ENCODE measurements around the gene PHEX. TPM values are rescaled to one million over a fixed set of nuclear protein-coding genes. Genes with fewer than 3 reads are reported as not detected.
A peak's percentile ranks its signal among the peaks of the same experiment; 100 is the strongest.

The PHEX gene
- under 1 TPM in 2 of 4 donors, not detected in 2; 0.14 to 0.20 TPM for total RNA-seq

DNA sequence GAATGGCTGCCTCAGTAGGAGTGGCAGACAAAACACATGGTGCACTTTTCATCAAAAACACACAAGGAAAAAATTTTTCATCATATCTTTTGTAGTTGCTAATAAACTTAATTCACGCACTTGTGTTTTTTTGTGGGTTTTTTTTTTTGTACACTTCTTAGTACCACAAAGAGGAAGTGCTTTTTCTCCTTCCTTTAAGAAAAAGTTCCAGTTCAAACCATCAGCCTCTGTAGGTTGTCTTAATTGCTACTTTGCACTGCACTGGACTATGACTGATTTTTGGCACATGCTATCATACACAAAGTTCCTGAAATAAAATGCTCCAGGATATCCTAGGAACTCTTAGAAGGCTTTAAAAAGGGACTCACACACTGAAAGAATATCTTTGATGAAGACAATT lies at the start of gene PHEX:
Gene PHEX, plus strand, starts transcription at position 242 of the 400 bp plus-strand sequence. CDS start 681 bp downstream, outside the sequence.
- H3K36me3 ChIP-seq, result no peaks in the 10 kb centered on the region
- no peaks in the 10 kb centered on the region for H3K9me3 ChIP-seq
- no peak within 1 kb of the TSS for H3K27ac ChIP-seq
- no peak for DNase-seq
- intact Hi-C loops (cut with DNase I; ENCODE audit: low total_unique reads), result no loop called here
- H3K27me3 ChIP-seq, result no peaks in the 10 kb centered on the region
- no peak within 1 kb of the TSS for H3K4me3 ChIP-seq
- H3K4me1 ChIP-seq, result no peaks in the 10 kb centered on the region
- no peak for TF ChIP-seq POLR2A (IDR thresholded peaks at IDR 0.05)
- no peak for TF ChIP-seq POLR2AphosphoS5 (IDR thresholded peaks at IDR 0.05)
- TF ChIP-seq, protein P1, sequence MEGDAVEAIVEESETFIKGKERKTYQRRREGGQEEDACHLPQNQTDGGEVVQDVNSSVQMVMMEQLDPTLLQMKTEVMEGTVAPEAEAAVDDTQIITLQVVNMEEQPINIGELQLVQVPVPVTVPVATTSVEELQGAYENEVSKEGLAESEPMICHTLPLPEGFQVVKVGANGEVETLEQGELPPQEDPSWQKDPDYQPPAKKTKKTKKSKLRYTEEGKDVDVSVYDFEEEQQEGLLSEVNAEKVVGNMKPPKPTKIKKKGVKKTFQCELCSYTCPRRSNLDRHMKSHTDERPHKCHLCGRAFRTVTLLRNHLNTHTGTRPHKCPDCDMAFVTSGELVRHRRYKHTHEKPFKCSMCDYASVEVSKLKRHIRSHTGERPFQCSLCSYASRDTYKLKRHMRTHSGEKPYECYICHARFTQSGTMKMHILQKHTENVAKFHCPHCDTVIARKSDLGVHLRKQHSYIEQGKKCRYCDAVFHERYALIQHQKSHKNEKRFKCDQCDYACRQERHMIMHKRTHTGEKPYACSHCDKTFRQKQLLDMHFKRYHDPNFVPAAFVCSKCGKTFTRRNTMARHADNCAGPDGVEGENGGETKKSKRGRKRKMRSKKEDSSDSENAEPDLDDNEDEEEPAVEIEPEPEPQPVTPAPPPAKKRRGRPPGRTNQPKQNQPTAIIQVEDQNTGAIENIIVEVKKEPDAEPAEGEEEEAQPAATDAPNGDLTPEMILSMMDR (IDR thresholded peaks at IDR 0.05), result no peak
- no peak for TF ChIP-seq EP300 (IDR thresholded peaks at IDR 0.05; ENCODE audit: low read depth)
- WGBS, 2 donors (ENCODE audit: low coverage in 1 of 2), result 60 to 81% methylated on average over 1 of the region's 1 CpG
- in situ Hi-C loops (cut with MboI; ENCODE audit: low pct_ligation_motif_present in 1 of 4, low pct_unique_long_range_greater_than_20kb in 1 of 4, low sequenced_read_pairs in 3 of 4), result no loop called here

DNA sequence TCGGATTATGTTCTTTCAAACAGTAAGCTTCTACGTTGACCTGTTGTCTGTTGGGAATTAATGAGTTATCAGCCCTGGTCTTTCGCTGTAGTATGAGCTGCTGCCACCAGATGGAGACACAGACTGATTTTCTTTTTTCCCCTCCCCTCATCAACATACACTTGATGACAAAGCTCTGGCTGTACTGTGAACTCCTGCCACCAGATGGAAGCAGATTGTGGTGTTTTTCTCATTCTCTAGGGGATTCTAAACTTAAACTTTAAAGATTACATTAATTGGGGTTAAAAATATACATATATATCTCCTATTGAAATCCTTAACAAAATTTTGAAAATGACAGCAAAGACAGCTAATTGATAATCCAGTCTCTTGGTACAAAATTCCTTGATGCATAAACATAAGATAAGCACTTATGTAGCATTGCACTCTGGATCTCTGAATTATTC lies 46.8 kb upstream of the PHEX start:
- in situ Hi-C loops (cut with MboI; ENCODE audit: low pct_ligation_motif_present in 1 of 4, low pct_unique_long_range_greater_than_20kb in 1 of 4, low sequenced_read_pairs in 3 of 4), result no loop called here
- Histone ChIP-seq H3K27me3 (no peaks in the 10 kb centered on the region), H3K9me3 (no peaks in the 10 kb centered on the region), H3K4me3 (no peak overlapping the region), H3K27ac (no peak overlapping the region), H3K4me1 (no peaks in the 10 kb centered on the region), H3K36me3 (no peaks in the 10 kb centered on the region)
- TF ChIP-seq, protein P1 (IDR thresholded peaks at IDR 0.05), result peak; percentile 62 to 91 (median 85)
- TF ChIP-seq POLR2A (IDR thresholded peaks at IDR 0.05), result no peak
- intact Hi-C loops (cut with DNase I; ENCODE audit: low total_unique reads), result no loop called here
- DNase-seq, result peak; percentile 76
- WGBS, 2 donors (ENCODE audit: low coverage in 1 of 2), result 7 to 10% methylated on average over 3 of the region's 3 CpGs

DNA sequence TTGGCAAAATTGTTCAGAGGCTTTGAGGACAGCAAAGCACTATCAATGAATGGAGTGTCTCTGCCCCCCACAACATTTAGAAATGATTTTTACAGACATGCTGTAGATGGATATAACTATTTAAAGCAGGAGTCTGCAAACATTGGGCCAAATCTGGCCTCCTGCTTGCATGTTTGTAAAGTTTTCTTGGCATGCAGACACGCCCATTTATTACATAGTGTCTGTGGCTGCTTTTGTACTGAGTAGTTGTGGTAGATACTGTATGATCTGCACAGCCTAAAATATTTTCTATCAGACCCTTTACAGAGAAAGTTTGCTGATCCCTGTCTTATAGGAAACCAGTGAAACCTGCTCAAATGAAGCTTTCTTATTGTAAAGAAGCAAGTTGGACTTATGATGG lies 45.5 kb upstream of the PHEX start:
- 25% methylated on average over 1 of the region's 1 CpG; no CpG with 5 or more reads in 1 of the 2 donors for WGBS, 2 donors (ENCODE audit: low coverage in 1 of 2)
- Histone ChIP-seq H3K9me3 (no peaks in the 10 kb centered on the region), H3K27ac (no peak overlapping the region), H3K4me3 (no peak overlapping the region), H3K27me3 (no peaks in the 10 kb centered on the region), H3K4me1 (no peaks in the 10 kb centered on the region), H3K36me3 (no peaks in the 10 kb centered on the region)
- in situ Hi-C loops (cut with MboI; ENCODE audit: low pct_ligation_motif_present in 1 of 4, low pct_unique_long_range_greater_than_20kb in 1 of 4, low sequenced_read_pairs in 3 of 4) (no loop called here), intact Hi-C loops (cut with DNase I; ENCODE audit: low total_unique reads) (no loop called here)
- TF ChIP-seq, protein P1 (IDR thresholded peaks at IDR 0.05), result no peak
- no peak for DNase-seq

DNA sequence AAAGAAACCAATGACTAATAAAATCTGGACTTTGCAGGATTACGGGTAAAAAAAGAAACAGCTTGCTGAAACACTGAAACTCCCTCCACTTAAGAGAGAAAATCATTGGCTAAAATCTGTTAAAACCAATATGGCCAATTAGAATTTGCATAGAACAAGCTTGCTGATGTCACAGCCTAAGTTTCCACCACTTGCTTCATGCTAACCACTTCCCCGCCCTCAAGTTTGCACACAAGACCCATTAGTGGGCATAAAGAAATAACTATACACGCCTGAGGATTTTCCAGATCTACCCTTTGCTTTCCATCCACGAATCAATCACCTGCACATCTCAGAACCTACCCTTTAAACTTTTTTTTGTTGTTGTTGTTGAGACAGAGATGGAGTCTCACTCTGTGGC lies 42.7 kb upstream of the PHEX start:
- Histone ChIP-seq H3K4me3 (no peak overlapping the region), H3K4me1 (no peaks in the 10 kb centered on the region), H3K27me3 (no peaks in the 10 kb centered on the region), H3K27ac (no peak overlapping the region), H3K9me3 (no peaks in the 10 kb centered on the region), H3K36me3 (no peaks in the 10 kb centered on the region)
- intact Hi-C loops (cut with DNase I; ENCODE audit: low total_unique reads) (no loop called here), in situ Hi-C loops (cut with MboI; ENCODE audit: low pct_ligation_motif_present in 1 of 4, low pct_unique_long_range_greater_than_20kb in 1 of 4, low sequenced_read_pairs in 3 of 4) (no loop called here)
- DNase-seq, result no peak
- no peak for TF ChIP-seq POLR2AphosphoS5 (IDR thresholded peaks at IDR 0.05)
- TF ChIP-seq EP300 (IDR thresholded peaks at IDR 0.05; ENCODE audit: low read depth), result no peak
- TF ChIP-seq, protein P1 (IDR thresholded peaks at IDR 0.05), result no peak
- TF ChIP-seq POLR2A (IDR thresholded peaks at IDR 0.05), result no peak
- 65 to 83% methylated on average over 1 to 4 of the region's 4 CpGs for WGBS, 2 donors (ENCODE audit: low coverage in 1 of 2)
